HG03280 (cell line): ENCODE measurements around the gene CSAD.
A peak's percentile ranks its signal among the peaks of the same experiment; 100 is the strongest.
"Not testable (repeated sequence)": the region's sequence is repeated elsewhere in the genome, so short reads cannot be mapped to it uniquely, and the experiment has no call there.

ENCODE experiments used
- ATAC-seq: cut with Tn5 transposase; IDR thresholded peaks from one replicate; pipeline ENCODE4 v1.9.1; 2021; ENCODE audit warnings: mild to moderate bottlenecking, moderate library complexity; ENCODE audit not compliant: unreplicated experiment

Gene CSAD

GRCh38 chr12:53218551-53219291, 38.0 kb upstream of the CSAD start:
- no peak for ATAC-seq

- ATAC-seq: no peak
Observed at GRCh38 chr12:53217931-53218307, 37.2 kb upstream of the CSAD start.

DNA sequence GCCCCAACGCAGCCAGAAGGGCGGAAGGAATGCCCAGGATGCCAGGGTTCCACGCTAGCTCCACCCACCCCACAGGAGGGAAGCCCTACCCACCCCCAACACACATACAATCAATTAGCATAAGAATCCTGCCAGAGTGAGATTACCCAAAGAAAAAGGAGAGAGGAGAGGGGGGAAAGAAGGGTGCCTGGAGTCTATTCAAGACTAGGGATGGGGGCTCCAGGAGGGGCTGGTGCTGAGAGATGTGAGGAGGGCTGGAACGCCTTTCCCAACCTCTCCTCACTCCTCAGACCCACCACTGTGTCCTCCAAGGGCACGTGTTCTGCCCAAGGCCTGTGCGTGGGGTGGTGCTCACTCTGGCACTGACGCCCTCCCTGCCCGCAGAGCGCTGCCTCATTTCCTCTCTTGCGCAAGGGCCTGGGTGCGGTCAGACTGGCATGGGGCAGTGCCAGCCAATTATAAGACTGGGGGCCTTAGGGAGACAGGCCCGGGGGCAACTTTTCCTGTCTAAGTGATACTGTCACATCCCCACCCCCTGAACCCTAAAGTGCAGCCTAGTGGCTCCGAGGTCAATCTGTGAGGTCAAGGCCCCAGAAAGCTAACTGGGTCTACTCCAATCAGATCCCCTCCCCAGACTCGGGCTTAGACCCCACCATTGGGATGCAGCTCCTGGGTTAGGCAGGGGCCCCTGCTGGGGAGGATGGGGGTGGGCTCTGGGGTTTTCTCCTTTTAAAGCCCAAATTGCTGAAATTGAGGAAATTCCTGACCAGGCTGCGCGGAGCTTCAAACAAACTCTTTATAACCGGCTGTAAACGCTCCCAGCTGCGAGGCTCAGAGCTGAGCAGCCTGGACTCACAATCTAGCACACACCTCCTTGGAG, 36.6 kb upstream of the CSAD start:
- ATAC-seq: no peak

DNA sequence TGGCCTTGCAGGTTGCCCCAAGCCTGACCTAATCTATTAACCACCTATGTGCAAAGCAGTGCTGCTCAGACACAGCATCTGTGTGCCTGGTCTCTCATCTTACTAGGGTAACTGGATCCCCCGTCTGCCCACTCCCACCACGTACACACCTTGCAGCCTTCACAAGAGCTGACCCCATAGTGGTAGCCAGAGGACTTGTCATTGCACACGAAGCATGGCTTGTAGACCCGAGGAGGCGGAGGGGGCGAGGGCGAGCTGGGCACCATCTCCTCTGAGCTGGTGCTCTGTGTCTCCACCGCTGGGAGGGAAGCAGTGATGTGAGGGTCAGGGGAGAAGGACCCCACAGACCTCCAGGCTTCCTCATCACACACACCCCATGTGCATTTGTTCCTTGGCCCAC, 34.8 kb upstream of the CSAD start:
- ATAC-seq: no peak

- no peak for ATAC-seq
Observed at GRCh38 chr12:53214687-53215455, 34.1 kb upstream of the CSAD start.

DNA sequence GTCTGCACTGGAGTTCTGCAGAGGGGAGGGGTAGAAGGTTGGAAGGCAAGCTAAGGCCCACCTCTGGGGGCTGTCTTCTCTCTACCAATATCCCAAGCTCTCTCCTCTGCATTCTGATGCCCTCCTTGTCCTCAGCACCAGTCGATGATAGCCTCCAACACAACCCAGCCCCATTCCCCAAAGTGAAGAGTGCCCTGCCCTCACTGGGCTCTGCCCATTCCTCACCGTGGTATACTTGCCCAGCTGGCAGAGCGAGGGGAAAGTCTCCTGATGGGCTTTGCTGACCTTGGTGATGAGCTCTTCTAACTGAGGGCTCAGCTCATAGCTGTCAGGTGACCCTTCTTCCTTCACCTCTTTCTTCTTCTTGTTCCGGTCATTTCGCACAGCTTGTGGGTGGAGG, 33.5 kb upstream of the CSAD start:
- ATAC-seq: no peak

GRCh38 chr12:53213348-53213747, 32.6 kb upstream of the CSAD start:
- peak; percentile 45 for ATAC-seq

GRCh38 chr12:53212931-53213330, 32.2 kb upstream of the CSAD start:
- no peak for ATAC-seq

- ATAC-seq: no peak
Observed at GRCh38 chr12:53211476-53212381, 31.0 kb upstream of the CSAD start.

GRCh38 chr12:53210843-53211242, 30.1 kb upstream of the CSAD start:
- no peak for ATAC-seq

DNA sequence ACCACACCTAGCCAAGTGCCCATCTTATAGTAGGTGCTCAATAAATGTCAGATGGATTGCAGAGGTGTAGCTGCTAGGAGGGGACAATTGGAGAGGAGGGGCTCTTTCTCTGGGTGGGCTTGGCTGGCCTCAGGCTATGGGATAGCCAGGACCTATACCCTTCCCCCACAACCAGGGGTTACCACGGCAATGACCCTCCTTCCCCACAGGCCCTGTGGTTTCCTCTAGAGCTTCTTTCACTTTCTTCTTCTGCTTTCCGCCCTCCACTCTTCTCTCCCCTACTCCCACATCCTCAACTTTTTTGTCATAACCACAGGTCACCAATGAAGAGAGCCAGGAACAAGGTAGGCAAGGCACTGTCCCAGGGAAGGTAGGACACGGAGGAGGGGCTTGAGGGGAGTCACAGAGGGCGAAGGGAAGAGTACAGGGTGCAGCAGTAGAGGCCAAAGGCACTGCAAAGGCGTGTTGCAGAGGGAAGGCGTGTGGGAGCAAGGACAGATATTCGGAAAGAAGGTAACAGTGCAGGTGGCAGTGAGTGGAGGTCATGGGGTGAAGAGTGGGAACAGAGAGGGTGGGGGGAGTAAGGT, 28.2 kb upstream of the CSAD start:
- peak; percentile 38 for ATAC-seq

GRCh38 chr12:53208435-53208834, 27.7 kb upstream of the CSAD start:
- no peak for ATAC-seq

DNA sequence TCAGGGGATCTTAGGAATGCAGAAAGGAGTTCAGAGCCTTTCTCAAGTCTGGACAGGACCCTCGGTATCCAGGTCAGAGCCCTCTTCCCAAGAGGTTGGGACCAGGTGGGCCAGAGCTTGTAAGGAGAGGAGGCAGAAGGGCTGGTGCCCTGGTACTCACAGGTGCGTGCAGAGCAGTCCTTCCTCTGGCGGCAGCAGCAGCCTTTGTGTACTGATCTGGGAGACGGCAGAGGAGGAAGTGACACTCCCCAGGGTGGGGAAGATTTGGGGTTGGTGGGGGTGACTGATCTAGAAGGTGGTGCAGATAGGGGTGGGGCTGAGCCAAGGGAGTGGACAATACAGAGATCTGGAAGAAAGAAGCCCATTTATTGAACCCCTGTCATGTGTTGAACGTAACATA, 26.3 kb upstream of the CSAD start, which contains the start of gene ITGB7:
Gene ITGB7, minus strand, starts transcription at position 210 of the 400 bp plus-strand sequence. CDS start 6,808 bp downstream, outside the sequence.
- peak; percentile 42 for ATAC-seq

- peak; percentile 60 for ATAC-seq
Observed at GRCh38 chr12:53205747-53206419, 25.2 kb upstream of the CSAD start.

GRCh38 chr12:53204351-53204750, 23.6 kb upstream of the CSAD start:
- ATAC-seq: no peak

GRCh38 chr12:53202316-53202715, 21.6 kb upstream of the CSAD start:
- not testable (repeated sequence) for ATAC-seq

DNA sequence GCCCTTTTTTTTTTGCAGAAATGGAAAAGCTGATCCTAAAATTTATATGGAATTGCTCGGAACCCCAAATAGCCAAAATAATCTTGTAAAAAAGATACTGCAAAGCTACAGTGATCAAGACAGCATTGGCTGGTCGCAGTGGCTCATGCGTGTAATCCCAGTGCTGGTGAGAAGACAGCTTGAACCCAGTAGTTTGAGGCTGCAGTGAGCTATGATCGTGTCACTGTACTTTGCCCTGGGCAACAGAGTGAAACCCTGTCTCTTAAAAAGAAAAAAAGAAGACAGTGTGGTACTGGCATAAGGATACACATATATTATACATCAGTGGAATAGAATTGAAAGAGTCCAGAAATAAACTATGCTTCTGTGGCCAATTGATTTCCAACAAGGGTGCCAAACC, 20.9 kb upstream of the CSAD start:
- no peak for ATAC-seq

DNA sequence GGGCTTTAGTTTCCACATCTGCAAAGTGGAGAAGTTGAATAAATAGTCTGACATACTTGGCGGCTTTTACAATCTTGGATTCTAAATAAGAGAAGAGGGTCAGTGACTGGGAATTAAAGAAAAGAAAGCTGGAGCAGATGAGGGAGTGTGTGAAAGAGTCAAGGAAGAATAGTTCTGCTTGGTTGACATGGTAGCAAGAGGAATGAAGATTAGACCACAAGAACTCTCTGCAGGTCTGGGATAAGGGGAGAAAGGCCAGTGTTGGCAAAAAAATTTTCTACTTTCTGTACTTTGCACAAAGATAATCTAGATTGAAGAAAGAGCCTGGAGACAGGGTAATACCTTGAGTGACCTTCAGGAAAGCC, 20.4 kb upstream of the CSAD start:
- no peak for ATAC-seq

GRCh38 chr12:53200458-53201176, 19.9 kb upstream of the CSAD start:
- ATAC-seq: peak; percentile 43
